ENCODE data around the gene TEAD4.

DNA sequence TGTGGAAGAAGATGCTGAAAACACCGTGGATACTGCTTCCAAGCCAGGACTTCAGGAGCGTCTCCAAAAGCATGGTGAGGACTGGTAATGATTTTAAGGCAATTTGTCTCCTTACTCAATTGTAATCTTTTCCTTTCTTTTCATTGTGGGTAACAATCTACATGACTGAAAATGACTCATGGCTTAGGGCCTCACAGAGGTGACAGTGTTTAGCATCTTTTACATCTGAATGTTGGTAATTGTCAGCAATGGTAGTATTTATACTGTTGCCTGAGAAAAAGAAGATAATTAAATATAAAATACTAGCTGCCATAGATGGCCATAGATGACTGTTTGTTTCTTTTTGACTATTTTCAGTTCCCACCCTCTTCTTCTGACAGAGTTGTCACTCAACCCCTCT lies 36.9 kb upstream of the TEAD4 start:
- TF ChIP-seq, protein P1, sequence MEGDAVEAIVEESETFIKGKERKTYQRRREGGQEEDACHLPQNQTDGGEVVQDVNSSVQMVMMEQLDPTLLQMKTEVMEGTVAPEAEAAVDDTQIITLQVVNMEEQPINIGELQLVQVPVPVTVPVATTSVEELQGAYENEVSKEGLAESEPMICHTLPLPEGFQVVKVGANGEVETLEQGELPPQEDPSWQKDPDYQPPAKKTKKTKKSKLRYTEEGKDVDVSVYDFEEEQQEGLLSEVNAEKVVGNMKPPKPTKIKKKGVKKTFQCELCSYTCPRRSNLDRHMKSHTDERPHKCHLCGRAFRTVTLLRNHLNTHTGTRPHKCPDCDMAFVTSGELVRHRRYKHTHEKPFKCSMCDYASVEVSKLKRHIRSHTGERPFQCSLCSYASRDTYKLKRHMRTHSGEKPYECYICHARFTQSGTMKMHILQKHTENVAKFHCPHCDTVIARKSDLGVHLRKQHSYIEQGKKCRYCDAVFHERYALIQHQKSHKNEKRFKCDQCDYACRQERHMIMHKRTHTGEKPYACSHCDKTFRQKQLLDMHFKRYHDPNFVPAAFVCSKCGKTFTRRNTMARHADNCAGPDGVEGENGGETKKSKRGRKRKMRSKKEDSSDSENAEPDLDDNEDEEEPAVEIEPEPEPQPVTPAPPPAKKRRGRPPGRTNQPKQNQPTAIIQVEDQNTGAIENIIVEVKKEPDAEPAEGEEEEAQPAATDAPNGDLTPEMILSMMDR (IDR thresholded peaks at IDR 0.05): no peak
- TF ChIP-seq POLR2A (IDR thresholded peaks at IDR 0.05) (no peak), EP300 (IDR thresholded peaks at IDR 0.05) (no peak)
